ENCODE measurements around the gene HADHB.
"Not testable (repeated sequence)": the region's sequence is repeated elsewhere in the genome, so short reads cannot be mapped to it uniquely, and the experiment has no call there.

HADHB gene

DNA sequence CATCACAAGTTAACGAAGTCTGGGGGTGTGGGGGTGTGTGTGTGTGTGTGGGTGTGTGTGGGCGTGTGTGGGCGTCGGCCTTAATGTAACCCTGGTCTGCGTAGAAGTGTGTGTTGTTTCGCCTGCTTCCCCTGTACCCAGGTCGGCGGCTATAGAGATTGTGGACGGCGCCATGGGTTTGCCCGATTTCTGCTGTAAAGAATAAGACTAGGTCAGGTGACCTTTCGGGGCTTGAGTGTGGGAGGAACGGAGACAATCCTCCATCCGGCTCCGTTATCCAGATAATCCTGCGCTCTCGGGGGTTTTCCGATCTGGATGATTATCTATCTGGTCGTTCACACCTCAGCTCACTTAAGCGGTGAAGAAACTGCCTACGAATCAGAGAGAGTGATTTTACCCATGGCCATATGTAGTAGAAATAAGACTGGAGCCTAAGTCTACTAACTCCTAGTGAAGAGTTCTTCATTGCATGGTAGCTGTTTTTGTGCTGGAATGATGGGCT, 543 bp downstream of the HADHB start:
- peak; percentile 66 for DNase-seq (ENCODE audit: low spot score)

- no peak for DNase-seq (ENCODE audit: low spot score)
Measured at GRCh38 chr2:26245810-26246209, 1.1 kb downstream of the HADHB start.

- DNase-seq (ENCODE audit: low spot score): no peak
Measured at GRCh38 chr2:26246818-26247217, 2.1 kb downstream of the HADHB start.

GRCh38 chr2:26249625-26250024, 4.9 kb downstream of the HADHB start:
- no peak for DNase-seq (ENCODE audit: low spot score)

- DNase-seq (ENCODE audit: low spot score): no peak
Measured at GRCh38 chr2:26251893-26252292, 7.2 kb downstream of the HADHB start.

DNA sequence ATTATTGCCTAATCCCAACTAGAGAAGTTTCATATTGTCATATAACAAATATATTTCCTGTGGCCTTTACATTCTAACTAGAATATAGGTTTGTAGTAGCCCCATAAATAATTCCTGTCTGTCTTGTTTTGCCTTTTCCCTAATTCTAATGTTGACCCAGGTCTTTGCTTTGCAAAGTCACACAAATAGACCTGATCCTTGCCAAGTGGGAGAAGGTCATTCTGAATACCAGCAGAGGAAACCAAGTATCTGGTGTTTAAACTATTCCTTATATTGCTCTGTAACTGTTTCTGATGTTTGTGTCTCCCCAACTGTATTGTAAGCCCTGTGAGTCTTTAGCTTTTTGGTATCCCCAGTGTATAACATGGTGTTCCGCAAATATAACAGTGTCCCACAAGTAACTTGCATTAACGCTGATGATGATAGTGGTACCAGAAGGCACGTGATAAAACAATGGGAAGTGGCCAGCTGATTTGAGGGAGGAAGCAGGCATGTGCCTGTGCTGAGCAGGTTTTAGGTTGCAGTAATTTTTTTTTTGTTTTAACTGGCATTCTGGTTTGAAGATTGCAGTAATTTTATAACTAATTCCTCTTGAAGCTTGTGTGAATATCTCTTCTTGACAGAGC, 11.1 kb downstream of the HADHB start:
- DNase-seq (ENCODE audit: low spot score): no peak

- not testable (repeated sequence) for DNase-seq (ENCODE audit: low spot score)
Measured at GRCh38 chr2:26258836-26259235, 14.1 kb downstream of the HADHB start.

DNA sequence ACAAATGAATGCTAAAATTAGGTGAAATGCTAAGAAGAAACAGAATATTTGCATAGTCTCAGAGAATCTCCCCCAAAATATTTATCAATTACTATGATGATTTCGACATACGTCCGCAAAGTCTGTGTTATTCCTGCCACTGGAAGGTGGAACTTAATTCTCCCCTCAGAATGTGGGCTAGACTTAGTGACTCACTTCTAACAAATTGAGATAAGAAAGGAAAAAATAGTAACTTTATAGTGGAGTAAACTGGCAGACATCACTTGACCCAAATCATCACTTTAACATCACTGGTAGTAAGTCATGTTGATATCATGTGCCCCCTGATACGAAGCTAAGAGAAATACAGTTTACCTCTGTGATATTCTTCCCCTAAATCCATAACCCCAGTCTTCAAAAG, 23.5 kb downstream of the HADHB start:
- no peak for DNase-seq (ENCODE audit: low spot score)

GRCh38 chr2:26268670-26269385, 24.1 kb downstream of the HADHB start:
- not testable (repeated sequence) for DNase-seq (ENCODE audit: low spot score)

DNA sequence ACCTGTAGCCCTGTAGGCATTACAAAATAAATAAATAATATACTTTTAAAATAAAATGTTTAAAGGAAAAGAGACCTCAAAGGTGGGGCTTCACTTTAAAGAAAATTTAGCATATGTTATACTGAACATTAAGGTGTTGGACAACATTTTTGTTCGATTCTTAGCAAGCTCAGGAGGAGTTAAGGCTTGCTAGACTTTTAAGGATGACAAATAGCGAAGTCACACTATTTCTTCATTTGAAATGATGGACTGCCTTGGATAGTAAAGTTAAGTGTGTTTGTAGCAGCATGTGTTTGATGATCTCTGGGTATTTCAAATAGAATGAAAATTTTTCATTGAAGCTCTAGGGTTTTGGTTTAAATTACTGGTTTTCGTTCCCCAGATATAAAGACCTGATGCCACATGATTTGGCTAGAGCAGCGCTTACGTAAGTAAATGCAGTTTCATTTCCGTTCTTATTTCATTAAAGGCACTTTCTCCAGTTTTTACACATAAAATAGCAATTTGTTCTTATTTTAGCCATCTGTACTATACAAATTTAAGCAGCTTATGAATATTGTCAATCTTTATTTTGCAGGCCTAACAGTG, 24.9 kb downstream of the HADHB start:
- no peak for DNase-seq (ENCODE audit: low spot score)

DNA sequence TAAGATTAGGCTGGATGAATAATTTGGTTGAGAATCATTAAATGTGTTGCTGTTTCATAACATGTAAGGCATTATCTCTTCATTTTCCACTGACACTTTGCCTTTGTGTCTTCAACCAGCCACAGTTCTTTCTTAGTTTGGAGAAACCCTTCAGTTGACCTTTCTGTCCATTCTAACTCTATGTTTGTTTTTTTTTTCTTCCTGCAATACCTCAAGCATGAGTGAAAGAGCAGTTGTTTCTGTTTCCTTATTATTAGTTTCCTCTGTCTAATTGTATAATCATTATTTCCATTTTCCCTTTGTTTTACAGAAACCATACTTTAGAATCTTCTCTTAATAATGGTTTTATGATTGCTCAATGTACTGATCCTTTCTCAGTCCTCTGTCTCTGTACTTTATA, 25.6 kb downstream of the HADHB start:
- no peak for DNase-seq (ENCODE audit: low spot score)

GRCh38 chr2:26273501-26273900, 28.8 kb downstream of the HADHB start:
- DNase-seq (ENCODE audit: low spot score): no peak

- peak; percentile 86 for DNase-seq (ENCODE audit: low spot score)
Measured at GRCh38 chr2:26274058-26274613, 29.4 kb downstream of the HADHB start.

GRCh38 chr2:26276484-26277227, 31.9 kb downstream of the HADHB start:
- no peak for DNase-seq (ENCODE audit: low spot score)

DNA sequence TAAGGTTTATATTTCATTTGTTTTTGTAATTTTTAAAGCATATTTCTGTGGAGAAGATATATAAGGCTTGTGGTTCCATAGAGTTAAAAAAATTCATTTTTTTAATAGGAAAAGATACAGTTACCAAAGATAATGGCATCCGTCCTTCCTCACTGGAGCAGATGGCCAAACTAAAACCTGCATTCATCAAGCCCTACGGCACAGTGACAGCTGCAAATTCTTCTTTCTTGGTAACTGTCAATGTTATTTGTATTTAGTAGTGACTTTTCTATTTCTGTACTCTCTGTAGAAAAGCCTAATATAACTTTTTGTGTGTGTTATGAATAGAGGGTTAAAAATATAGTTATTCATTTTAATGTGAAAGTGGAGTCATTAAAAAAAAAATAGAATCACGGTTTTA, 35.1 kb downstream of the HADHB start:
- DNase-seq (ENCODE audit: low spot score): no peak

GRCh38 chr2:26281226-26281625, 36.5 kb downstream of the HADHB start:
- DNase-seq (ENCODE audit: low spot score): no peak

- no peak for DNase-seq (ENCODE audit: low spot score)
Measured at GRCh38 chr2:26283606-26284005, 38.9 kb downstream of the HADHB start.

DNA sequence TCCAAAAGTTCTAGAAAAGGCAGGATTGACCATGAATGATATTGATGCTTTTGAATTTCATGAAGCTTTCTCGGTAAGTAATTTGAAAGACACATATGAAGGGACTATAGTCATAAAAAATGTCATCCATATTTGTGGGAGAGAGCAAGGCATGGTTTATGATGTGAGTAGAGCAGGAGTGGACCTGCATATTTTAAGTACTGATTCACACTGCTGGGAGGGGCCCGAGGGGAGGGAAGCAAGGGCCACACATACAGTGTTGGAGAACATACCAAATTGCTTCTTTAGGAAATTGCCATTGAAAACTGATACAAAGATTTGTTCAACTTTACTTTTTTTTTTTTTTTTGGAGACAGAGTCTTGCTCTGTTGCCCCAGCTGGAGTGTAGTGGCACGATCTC, 39.4 kb downstream of the HADHB start:
- no peak for DNase-seq (ENCODE audit: low spot score)

DNA sequence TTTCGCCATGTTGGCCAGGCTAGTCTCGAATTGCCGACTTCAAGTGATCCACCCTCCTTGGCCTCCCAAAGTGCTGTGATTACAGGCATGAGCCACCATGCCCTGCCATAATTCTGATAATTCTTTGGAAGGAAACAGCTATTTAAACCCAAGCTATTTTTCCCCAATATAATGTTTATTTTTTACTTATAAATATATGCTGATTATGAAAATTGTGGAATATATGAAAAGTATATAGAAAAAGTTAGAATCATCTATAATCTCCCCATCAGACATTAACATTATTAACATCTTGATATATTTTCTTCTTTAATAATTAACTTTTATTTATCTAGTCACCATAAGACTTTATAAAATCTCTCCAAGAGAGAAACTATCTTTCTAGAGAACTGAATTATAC, 41.2 kb downstream of the HADHB start:
- no peak for DNase-seq (ENCODE audit: low spot score)

DNA sequence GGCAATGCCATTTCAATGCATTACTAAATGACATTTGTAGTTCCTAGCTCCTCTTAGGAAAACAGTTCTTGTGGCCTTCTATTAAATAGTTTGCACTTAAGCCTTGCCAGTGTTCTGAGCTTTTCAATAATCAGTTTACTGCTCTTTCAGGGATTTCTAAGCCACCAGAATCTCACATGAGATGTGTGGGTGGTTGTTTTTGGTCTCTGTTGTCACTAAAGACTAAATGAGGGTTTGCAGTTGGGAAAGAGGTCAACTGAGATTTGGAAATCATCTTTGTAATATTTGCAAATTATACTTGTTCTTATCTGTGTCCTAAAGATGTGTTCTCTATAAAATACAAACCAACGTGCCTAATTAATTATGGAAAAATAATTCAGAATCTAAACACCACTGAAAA, 45.3 kb downstream of the HADHB start:
- DNase-seq (ENCODE audit: low spot score): no peak

DNA sequence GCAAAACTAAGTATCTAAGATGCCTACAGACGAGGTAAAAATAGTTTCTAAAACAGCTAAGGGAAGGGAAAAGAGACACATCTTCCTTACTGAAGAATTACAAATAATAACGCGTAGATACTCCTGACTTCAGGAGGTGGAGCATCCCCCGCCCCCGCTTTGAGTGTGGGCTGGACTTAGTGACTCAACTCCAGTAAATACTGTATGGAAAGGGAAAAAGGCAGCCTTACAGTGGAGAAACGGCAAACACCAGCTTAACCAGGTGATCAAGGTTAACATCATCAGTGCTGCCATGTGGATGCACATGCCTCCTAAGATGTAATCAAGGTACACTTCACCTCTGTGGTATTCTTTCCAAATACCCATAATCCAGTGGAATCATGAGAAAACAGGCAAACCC, 47.9 kb downstream of the HADHB start:
- DNase-seq (ENCODE audit: low spot score): no peak

- no peak for DNase-seq (ENCODE audit: low spot score)
Measured at GRCh38 chr2:26295511-26295910, 50.8 kb downstream of the HADHB start.
